Activated CD4-positive, alpha-beta memory T cell treated with anti-CD3 and anti-CD28 coated beads for 36 hours (primary cell): ENCODE measurements around the gene EIF2S2. TPM values are rescaled to one million over a fixed set of nuclear protein-coding genes. Genes with fewer than 3 reads are reported as not detected.

ENCODE experiments used
- CTCF ChIA-PET: fragments of 350-600 bp; sonication (Branson Sonifier 250); formaldehyde crosslinking; loops from one replicate; lab custom pipeline; 2021; ENCODE audit warnings: antibody characterized with exemption, inconsistent platforms; lab: Charles Lee
- POLR2A ChIA-PET: fragments of 350-600 bp; sonication (Branson Sonifier 250); formaldehyde crosslinking; loops from one replicate; lab custom pipeline; 2021; ENCODE audit warnings: antibody characterized with exemption; lab: Charles Lee
- DNase-seq: peaks from one replicate; pipeline ENCODE4 v3.0.0-alpha.2; 2020
- H3K27ac Mint-ChIP-seq: one replicate; pipeline ENCODE4 v1.8.0; 2021; ENCODE audit warnings: mixed read lengths
- H3K27me3 Mint-ChIP-seq: one replicate; pipeline ENCODE4 v1.8.0; 2021; ENCODE audit warnings: mixed read lengths
- H3K36me3 Mint-ChIP-seq: one replicate; pipeline ENCODE4 v1.8.0; 2021; ENCODE audit warnings: mixed read lengths
- H3K4me1 Mint-ChIP-seq: one replicate; pipeline ENCODE4 v1.8.0; 2021; ENCODE audit warnings: low read depth, mixed read lengths
- H3K4me3 Mint-ChIP-seq: one replicate; pipeline ENCODE4 v1.8.0; 2021; ENCODE audit warnings: mild to moderate bottlenecking, mixed read lengths
- H3K9me3 Mint-ChIP-seq: one replicate; pipeline ENCODE4 v1.8.0; 2021; ENCODE audit warnings: mixed read lengths
- intact Hi-C: fragments of 100-400 bp; cut with micrococcal nuclease; formaldehyde crosslinking; loops from one replicate; pipeline ENCODE4 v1.15.1; 2023
- total RNA-seq, 2 experiments: library from RNA; stranded (reverse); gene quantifications; one replicate each; pipeline ENCODE4 v1.2.3, GENCODE V29; 2021

EIF2S2 gene
- total RNA-seq, 2 experiments from 2014 or later, result 151 to 155 TPM

DNA sequence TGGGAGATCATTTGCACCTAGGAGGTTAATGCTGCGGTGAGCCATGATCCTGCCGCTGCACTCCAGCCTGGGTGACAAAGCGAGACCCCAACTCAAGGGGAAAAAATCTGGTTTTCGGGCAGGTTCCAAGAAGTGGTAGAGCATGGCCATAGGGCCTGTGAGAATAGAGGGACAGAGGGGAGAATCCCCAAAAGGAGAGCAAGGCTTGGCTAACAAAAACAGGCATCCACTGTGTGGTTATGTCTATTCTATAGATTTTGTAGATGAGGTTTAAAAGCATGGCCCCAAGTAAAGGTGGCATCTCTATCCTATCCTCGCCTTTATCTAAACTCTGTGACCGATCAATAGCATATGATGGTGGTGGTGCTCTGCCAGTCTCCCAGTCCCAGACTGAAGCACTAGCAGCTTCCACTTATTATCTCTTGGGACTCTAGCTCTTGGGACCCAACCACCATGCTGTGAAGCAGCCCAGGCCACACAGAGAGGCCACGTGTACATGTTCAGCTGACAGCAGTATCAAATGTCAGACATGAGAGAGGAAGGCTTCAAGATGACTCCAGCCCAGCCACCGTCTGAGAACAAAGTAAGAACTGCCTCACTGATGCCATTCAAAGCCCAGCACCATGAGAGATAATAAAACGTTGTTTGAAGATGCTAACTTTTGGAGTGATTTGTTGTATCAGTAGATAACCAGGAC lies 27.7 kb downstream of the EIF2S2 start:
- Mint-ChIP-seq H3K27me3 (no peaks in the 10 kb centered on the region), H3K9me3 (no peaks in the 10 kb centered on the region), H3K27ac (peak overlapping the region; percentile 20), H3K36me3 (peaks cover 23% of the 10 kb centered on the region), H3K4me1 (peaks cover 10% of the 10 kb centered on the region), H3K4me3 (no peak overlapping the region)
- DNase-seq, result no peak
- CTCF ChIA-PET, result no interaction called here
- POLR2A ChIA-PET, result interaction anchor here (2.1 kb wide), 1 partner anchor 29 kb away, joined by 4 read pairs; no protein-coding TSS in a partner anchor
- intact Hi-C loops, result no loop called here

DNA sequence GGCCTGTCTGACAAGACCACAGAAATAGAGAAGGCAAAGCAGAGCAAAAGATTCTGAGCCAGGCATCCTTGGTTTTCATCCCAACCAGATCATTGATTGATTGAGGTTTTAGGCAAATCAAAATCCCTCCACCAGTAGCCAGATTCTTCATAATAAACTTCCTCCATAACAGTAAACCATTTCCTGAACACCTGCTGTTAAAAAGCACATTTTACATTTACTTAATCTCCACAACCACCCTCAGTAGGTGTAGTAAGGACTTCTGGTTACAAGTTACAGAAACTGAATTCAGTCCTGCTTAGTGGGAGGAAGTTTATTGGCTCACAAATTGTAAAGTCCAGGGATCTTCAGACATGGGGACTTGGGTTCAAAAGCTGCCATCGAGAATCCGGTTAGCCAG lies 28.3 kb downstream of the EIF2S2 start:
- Mint-ChIP-seq H3K4me1 (peaks cover 8% of the 10 kb centered on the region), H3K9me3 (no peaks in the 10 kb centered on the region), H3K36me3 (peaks cover 19% of the 10 kb centered on the region), H3K27ac (peak overlapping the region; percentile 53), H3K4me3 (no peak overlapping the region), H3K27me3 (no peaks in the 10 kb centered on the region)
- intact Hi-C loops, result no loop called here
- DNase-seq, result no peak
- ChIA-PET POLR2A (interaction anchor here (2.1 kb wide), 1 partner anchor 29 kb away, joined by 4 read pairs; no protein-coding TSS in a partner anchor), CTCF (interaction anchor here (1.9 to 2.3 kb wide), 3 partner anchors 14 to 151 kb away, joined by 4 to 7 read pairs (median 6); partner anchors contain the start of gene RALY)

DNA sequence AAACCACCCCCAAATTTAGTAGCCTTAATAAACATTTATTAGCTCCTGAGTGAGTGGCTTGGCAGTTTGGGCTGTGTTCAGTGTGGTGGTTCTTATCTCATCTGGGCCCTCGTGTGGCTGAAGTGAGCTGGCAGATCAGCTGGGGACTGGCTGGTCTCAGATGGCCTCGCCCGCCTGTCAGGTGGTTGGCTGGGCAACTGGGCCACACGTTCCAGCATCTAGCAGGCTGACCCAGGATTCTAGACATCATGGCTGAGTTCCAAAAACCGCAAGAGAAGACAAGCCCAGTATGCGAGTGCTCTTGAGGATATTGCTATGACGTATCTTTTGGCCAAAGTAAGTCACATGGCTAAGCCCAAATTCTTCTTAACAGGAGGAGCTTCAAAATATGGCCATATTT lies 28.9 kb downstream of the EIF2S2 start:
- Mint-ChIP-seq H3K4me3 (no peak overlapping the region), H3K27ac (no peak overlapping the region)
- CTCF ChIA-PET, result interaction anchor here (0.8 to 2.3 kb wide), 4 partner anchors 13 to 167 kb away, joined by 3 to 7 read pairs (median 5); partner anchors contain the start of gene RALY

DNA sequence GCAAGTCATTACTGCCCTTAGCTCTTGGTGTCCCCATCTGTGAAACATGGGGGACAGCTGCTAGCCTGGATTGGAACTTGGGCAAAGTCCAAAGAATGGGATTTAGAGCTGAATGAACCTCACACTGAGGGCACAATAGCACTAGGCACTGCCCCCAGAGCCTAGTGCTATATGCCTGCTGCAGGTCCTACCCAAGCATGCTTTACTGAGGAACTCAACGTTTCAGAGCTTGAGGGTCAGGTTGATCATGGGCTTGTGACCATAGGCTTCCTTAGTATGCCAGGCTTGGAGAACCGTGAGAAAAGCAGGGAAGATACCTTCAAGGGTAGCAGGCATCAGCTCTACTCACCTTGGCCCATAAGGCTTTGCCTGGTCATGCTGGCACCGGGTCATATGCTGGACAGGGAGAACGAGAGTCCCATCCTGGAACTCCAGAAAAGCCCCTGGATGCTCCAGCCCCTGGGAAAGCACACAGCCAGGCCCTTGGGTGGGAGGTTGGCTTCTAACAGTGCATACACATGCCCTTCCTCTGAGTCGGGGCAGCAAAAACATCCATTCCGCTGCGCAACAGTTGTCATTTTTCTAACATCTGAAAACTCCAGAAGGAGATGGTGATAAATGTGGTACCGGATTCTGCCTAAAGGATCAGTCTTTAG lies 29.7 kb downstream of the EIF2S2 start:
- DNase-seq, result no peak
- ChIA-PET POLR2A (no interaction called here), CTCF (interaction anchor here (1.0 to 2.3 kb wide), 4 partner anchors 13 to 167 kb away, joined by 3 to 7 read pairs (median 5); partner anchors contain the start of gene RALY)
- Mint-ChIP-seq H3K27ac (peak overlapping the region; percentile 15), H3K4me1 (no peaks in the 10 kb centered on the region), H3K9me3 (no peaks in the 10 kb centered on the region), H3K4me3 (no peak overlapping the region), H3K27me3 (no peaks in the 10 kb centered on the region), H3K36me3 (peaks cover 7% of the 10 kb centered on the region)
- intact Hi-C loops, result no loop called here

More for the DNA sequence above, 28.9 kb downstream of the EIF2S2 start:
- H3K9me3 Mint-ChIP-seq, result no peaks in the 10 kb centered on the region
- no peak for DNase-seq
- H3K4me1 Mint-ChIP-seq, result peaks cover 4% of the 10 kb centered on the region
- H3K36me3 Mint-ChIP-seq, result peaks cover 12% of the 10 kb centered on the region
- POLR2A ChIA-PET, result interaction anchor here (2.1 kb wide), 1 partner anchor 30 kb away, joined by 4 read pairs; no protein-coding TSS in a partner anchor
- intact Hi-C loops, result no loop called here
- no peaks in the 10 kb centered on the region for H3K27me3 Mint-ChIP-seq

DNA sequence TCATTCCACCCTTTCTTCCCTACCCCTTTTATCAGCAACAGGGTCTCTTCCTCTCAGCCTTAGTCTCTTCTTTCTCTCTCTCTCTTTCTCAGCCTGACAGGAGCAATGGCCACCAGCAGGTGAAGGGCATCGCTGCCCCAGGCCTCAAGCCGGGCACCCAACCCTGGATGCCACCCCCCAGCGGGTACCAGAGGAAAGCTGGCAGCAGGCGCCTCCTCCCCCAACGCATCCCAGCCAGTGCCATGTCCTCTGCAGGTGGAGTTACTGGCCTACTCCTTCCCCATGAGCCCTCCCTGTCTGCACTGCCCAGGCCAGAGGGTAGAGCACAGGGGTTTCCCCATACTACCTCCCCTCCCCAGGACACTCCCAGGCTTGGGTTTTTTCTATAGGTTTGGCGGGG lies 32.2 kb downstream of the EIF2S2 start:
- CTCF ChIA-PET, result no interaction called here
- H3K4me1 Mint-ChIP-seq, result no peaks in the 10 kb centered on the region
- peaks cover 11% of the 10 kb centered on the region for H3K36me3 Mint-ChIP-seq
- DNase-seq, result no peak
- POLR2A ChIA-PET, result no interaction called here
- no peaks in the 10 kb centered on the region for H3K27me3 Mint-ChIP-seq
- H3K4me3 Mint-ChIP-seq, result no peak overlapping the region
- intact Hi-C loops, result no loop called here
- no peak overlapping the region for H3K27ac Mint-ChIP-seq
- H3K9me3 Mint-ChIP-seq, result no peaks in the 10 kb centered on the region

DNA sequence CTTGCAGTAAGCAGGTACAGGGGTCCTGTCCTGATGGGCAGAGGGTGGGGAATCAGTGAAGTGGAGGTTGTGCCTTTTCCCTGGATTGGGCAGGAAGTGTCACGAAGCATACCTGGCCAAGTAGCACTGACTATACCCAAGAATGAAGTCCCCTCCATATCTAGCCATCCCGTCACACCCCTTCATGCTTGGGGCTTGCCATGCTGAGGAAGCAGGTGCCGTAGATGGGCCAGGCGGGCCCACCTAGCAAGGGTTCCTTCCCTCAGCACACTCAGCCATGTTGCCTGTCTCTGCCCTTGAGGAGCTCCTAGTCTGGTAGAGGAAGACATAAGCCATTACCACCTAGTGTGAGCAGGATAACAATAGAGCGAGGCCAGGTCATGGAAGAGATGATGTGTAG lies 33.5 kb downstream of the EIF2S2 start:
- CTCF ChIA-PET, result interaction anchor here (1.3 to 1.9 kb wide), 3 partner anchors 8 to 164 kb away, joined by 5 read pairs; no protein-coding TSS in a partner anchor
- H3K27me3 Mint-ChIP-seq, result no peaks in the 10 kb centered on the region
- no peak for DNase-seq
- no peak overlapping the region for H3K4me3 Mint-ChIP-seq
- H3K27ac Mint-ChIP-seq, result peak overlapping the region; percentile 28
- H3K9me3 Mint-ChIP-seq, result no peaks in the 10 kb centered on the region
- POLR2A ChIA-PET, result interaction anchor here (1.4 kb wide), 1 partner anchor 14 kb away, joined by 4 read pairs; no protein-coding TSS in a partner anchor
- H3K4me1 Mint-ChIP-seq, result peaks cover 8% of the 10 kb centered on the region
- peaks cover 10% of the 10 kb centered on the region for H3K36me3 Mint-ChIP-seq
- intact Hi-C loops, result no loop called here

DNA sequence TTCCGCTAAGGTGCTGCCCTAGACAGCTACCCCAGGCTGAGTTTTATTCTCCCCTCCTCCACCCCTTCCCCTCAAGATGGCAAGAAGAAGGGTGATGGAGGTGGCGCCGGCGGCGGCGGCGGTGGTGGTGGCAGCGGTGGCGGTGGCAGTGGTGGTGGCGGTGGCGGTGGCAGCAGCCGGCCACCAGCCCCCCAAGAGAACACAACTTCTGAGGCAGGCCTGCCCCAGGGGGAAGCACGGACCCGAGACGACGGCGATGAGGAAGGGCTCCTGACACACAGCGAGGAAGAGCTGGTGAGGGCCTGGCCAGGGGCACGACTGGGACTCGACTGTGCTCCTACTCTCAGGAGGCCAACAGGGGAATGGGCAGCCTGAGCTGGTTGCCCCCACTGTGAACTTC lies 35.1 kb downstream of the EIF2S2 start:
- no peaks in the 10 kb centered on the region for H3K27me3 Mint-ChIP-seq
- H3K4me3 Mint-ChIP-seq, result no peak overlapping the region
- peaks cover 11% of the 10 kb centered on the region for H3K4me1 Mint-ChIP-seq
- CTCF ChIA-PET, result no interaction called here
- intact Hi-C loops, result no loop called here
- no peak overlapping the region for H3K27ac Mint-ChIP-seq
- H3K36me3 Mint-ChIP-seq, result peaks cover 9% of the 10 kb centered on the region
- POLR2A ChIA-PET, result interaction anchor here (1.4 kb wide), 1 partner anchor 15 kb away, joined by 4 read pairs; no protein-coding TSS in a partner anchor
- H3K9me3 Mint-ChIP-seq, result no peaks in the 10 kb centered on the region
- DNase-seq, result no peak

DNA sequence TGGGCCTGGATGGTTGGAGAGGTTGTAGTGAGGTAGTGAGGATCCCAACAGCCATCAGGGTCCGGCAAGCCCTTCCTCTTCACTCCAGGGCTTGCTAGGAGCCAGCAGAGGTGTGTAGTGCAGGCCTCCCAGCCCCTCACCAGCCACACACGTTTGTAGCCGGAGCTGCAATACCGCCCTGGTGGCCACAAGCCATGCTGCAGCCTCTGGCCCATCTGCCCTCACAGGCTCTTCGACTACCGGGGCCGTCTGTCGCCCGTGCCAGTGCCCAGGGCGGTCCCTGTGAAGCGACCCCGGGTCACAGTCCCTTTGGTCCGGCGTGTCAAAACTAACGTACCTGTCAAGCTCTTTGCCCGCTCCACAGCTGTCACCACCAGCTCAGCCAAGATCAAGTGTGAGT lies 36.4 kb downstream of the EIF2S2 start:
- Mint-ChIP-seq H3K4me1 (peaks cover 14% of the 10 kb centered on the region), H3K9me3 (no peaks in the 10 kb centered on the region), H3K27ac (no peak overlapping the region), H3K36me3 (peaks cover 12% of the 10 kb centered on the region), H3K4me3 (no peak overlapping the region), H3K27me3 (no peaks in the 10 kb centered on the region)
- CTCF ChIA-PET, result no interaction called here
- POLR2A ChIA-PET, result no interaction called here
- DNase-seq, result no peak
- intact Hi-C loops, result no loop called here

DNA sequence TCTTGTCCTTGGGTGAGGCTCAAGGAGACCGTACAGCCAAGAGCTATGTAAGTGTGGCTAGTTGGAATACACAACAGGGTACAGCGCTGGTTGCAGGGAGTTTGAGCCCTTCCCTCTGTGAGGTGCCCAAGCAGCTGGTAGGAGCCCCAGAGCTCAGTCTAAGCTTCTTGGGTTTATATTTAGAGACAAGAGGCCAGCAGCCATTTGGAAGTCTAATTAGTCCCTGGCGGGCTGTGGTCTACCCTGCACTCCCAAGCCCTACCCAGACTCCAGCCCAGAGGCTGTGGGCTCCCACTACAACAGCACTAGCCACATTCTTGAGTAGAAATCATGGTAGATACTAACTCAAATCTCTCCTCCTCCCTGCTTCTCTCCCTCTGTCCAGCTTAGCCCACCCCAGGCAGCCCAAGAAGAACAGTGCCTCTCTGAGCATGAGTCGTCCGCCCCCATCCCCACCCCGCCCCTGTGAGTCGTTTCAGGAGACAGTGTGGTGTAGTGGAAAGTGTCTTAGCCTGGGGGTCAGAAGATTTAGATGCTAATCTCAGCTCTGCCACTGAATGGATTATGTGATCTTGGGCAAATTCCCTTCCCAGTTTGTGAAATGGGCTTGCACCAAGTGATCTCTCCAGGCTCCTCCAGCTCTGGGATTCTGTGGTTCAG lies 37.8 kb downstream of the EIF2S2 start:
- H3K4me3 Mint-ChIP-seq, result no peak overlapping the region
- no peaks in the 10 kb centered on the region for H3K9me3 Mint-ChIP-seq
- peak overlapping the region; percentile 28 for H3K27ac Mint-ChIP-seq
- intact Hi-C loops, result loop anchor here (5.0 kb wide), 1 partner anchor 127 kb away; no protein-coding TSS in a partner anchor
- peaks cover 12% of the 10 kb centered on the region for H3K36me3 Mint-ChIP-seq
- H3K4me1 Mint-ChIP-seq, result peaks cover 21% of the 10 kb centered on the region
- DNase-seq, result peak; percentile 52
- H3K27me3 Mint-ChIP-seq, result no peaks in the 10 kb centered on the region
- POLR2A ChIA-PET, result no interaction called here
- CTCF ChIA-PET, result interaction anchor here (1.1 kb wide), 1 partner anchor 159 kb away, joined by 3 read pairs; no protein-coding TSS in a partner anchor

DNA sequence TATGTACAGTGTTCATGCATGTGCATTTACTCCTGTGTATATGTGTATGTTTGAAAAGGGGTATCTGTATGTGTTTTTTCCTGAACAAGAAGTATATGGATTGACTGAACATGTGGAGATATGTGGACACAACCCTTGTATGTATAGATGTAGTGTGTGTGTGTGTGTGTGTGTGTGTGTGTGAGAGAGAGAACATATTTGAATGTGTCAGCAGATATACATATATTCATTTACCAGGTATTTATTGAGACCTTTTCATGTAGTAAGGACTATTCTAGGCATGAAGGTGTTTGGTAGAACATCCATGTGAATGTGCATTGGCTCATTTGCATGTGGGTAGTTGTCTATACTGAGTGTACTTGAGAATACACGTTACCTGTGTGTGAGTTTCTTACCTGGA lies 39.3 kb downstream of the EIF2S2 start:
- no peak overlapping the region for H3K27ac Mint-ChIP-seq
- no peaks in the 10 kb centered on the region for H3K27me3 Mint-ChIP-seq
- POLR2A ChIA-PET, result no interaction called here

DNA sequence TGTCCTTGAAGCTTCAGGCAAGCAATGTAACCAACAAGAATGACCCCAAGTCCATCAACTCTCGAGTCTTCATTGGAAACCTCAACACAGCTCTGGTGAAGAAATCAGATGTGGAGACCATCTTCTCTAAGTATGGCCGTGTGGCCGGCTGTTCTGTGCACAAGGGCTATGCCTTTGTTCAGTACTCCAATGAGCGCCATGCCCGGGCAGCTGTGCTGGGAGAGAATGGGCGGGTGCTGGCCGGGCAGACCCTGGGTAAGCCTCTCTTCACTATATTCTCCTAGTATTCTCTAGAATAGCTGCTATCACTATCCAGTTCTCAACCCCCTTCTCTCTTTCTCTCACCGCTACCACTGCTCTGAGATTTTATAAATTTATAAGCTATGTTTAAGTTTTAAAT lies 40.0 kb downstream of the EIF2S2 start:
- POLR2A ChIA-PET, result no interaction called here

More for the DNA sequence above, 39.3 kb downstream of the EIF2S2 start:
- intact Hi-C loops, result loop anchor here (5.0 kb wide), 1 partner anchor 125 kb away; no protein-coding TSS in a partner anchor
- CTCF ChIA-PET, result interaction anchor here (0.8 to 1.8 kb wide), 4 partner anchors 51 to 157 kb away, joined by 3 to 7 read pairs (median 4); no protein-coding TSS in a partner anchor
- Mint-ChIP-seq H3K4me1 (peaks cover 34% of the 10 kb centered on the region), H3K4me3 (no peak overlapping the region), H3K36me3 (peaks cover 12% of the 10 kb centered on the region), H3K9me3 (no peaks in the 10 kb centered on the region)
- no peak for DNase-seq

More for the DNA sequence above, 40.0 kb downstream of the EIF2S2 start:
- no peak overlapping the region for H3K4me3 Mint-ChIP-seq
- intact Hi-C loops, result loop anchor here (5.0 kb wide), 1 partner anchor 125 kb away; no protein-coding TSS in a partner anchor
- H3K9me3 Mint-ChIP-seq, result no peaks in the 10 kb centered on the region
- H3K27ac Mint-ChIP-seq, result no peak overlapping the region
- H3K36me3 Mint-ChIP-seq, result peaks cover 10% of the 10 kb centered on the region
- peaks cover 35% of the 10 kb centered on the region for H3K4me1 Mint-ChIP-seq
- H3K27me3 Mint-ChIP-seq, result no peaks in the 10 kb centered on the region
- DNase-seq, result no peak
- CTCF ChIA-PET, result interaction anchor here (0.8 to 1.8 kb wide), 4 partner anchors 50 to 156 kb away, joined by 3 to 7 read pairs (median 4); no protein-coding TSS in a partner anchor
